Measurements from ENCODE around the gene TBXT.

TBXT gene

GRCh38 chr6:166119116-166119911 is 48.3 kb downstream of the TBXT start:
- no peak for DNase-seq (ENCODE audit: low read depth, low spot score)

GRCh38 chr6:166115609-166116008 is 52.0 kb downstream of the TBXT start:
- no peak for DNase-seq (ENCODE audit: low read depth, low spot score)

DNA sequence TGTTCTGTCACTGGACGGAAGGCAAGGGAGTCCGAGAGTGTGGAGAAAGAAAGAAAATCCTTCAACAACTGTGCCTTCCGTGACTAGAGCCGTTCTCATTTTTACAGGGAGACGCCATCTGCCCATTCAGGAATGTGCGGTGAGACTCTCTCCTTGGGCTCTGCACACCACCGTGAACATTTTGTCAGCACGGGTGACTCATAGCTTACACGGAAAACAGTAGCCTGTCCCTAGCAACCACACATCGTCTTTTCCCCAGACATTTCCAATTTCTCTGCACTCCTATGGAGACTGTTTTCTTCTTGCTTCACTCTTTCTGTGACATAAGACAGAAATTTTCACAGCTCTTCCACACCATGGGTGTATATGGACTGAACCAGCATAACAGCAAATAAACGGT is 55.1 kb downstream of the TBXT start:
- DNase-seq (ENCODE audit: low read depth, low spot score): no peak

DNA sequence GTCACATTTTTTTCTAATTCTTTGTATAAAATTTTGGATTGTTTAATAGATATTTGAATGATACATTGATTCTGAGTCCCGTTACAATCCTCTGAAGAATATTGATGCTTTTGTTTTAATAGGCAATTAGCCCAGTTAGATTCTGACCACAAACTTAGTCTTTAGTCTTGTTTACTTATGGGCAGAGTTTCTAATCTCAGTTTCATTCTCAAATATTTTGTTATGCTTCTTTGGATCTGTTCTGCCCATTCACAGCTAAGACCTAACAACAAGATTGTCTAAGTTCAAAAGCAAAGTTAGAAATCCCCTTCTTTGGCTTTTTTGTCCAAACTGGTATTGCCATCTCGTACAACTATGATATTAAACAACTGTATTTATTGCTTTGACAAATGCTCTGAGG is 58.0 kb downstream of the TBXT start:
- DNase-seq (ENCODE audit: low read depth, low spot score): no peak
